AML-193 (cell line): ENCODE data around the gene AURKB.
"Not testable (repeated sequence)": the region's sequence is repeated elsewhere in the genome, so short reads cannot be mapped to it uniquely, and the experiment has no call there.

ENCODE experiments used
- DNase-seq, 2 experiments: peaks; one replicate each; lab custom pipeline; 2025; lab: John Stamatoyannopoulos, UW

Gene AURKB

DNA sequence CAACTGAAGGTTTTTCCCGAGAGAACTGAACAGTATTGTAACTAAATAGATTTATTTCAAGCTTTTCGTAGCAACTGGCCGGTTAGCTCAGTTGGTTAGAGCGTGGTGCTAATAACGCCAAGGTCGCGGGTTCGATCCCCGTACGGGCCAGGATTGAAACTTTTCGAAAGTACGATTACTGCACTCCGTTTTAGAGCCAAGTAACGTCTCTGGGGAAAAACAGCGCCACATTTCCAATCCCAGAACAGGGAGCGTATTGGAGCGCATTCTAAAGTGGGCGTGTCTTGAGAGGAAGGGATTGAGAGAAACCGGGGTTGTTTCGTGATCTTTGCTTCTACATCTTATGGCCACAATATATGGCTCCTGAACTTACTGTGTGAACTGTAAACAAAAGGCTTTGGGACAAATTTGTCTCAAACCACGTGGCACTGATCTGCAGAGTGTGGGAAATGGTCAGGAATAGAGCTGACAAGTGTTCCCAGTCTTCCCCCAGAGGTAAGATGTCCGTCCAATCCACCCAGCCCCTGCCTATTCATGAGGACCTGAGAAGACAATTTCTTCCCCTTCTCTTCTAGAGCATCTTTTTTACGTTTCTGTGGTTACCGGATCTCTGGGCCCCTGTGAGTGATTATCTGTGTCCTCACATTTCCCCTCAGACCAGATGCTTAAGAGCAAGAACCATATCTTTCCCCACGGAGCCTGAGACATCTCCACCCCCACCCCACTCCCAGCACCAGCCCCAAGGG is 22.7 kb downstream of the AURKB start:
- peak; percentile 77 to 83 for DNase-seq

DNA sequence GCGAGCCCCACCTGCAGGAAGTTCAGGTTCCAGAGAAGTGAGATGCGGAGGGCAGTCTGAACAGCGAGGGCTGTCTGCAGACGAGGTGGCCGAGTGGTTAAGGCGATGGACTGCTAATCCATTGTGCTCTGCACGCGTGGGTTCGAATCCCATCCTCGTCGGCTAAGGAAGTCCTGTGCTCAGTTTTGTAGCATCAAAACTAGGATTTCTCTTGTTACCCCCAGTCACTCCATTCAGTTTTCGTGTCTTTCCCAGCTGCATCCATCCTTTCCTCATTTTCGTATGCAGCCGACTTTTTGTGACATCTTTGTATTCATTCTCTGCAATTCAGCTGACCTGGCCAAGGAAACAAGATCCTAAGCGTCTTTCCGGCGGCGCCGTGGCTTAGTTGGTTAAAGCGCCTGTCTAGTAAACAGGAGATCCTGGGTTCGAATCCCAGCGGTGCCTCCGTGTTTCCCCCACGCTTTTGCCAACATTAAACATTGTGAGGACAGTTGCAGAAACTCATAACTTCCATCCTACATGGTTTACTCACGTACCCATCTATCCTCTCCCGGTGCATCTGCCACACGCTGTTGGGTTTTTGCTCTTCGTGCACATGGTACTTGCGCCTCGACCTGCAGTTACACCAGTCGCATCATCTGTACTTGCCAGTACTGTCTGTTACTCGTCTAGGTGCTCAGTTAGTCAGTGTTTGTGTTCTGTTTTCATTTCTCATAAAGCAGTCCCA is 23.4 kb downstream of the AURKB start:
- peak; percentile 62 to 74 for DNase-seq

DNA sequence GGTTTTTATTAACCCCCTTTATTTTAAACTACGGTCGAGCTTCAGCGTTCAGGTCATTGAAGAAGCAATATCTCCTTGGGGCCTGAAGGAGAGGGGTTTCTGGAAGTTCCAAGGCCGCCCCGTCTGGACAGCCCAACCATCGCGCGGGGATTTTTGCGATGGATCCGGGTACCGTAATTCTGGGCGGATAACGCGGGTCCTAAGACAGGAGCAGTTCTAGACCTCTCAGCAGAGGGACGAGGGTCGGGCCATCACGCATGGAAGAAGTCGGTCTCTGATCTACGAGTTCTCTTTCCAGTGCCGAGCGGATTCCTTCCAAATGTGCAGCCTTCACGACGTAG is 24.0 kb downstream of the AURKB start:
- DNase-seq = no peak

DNA sequence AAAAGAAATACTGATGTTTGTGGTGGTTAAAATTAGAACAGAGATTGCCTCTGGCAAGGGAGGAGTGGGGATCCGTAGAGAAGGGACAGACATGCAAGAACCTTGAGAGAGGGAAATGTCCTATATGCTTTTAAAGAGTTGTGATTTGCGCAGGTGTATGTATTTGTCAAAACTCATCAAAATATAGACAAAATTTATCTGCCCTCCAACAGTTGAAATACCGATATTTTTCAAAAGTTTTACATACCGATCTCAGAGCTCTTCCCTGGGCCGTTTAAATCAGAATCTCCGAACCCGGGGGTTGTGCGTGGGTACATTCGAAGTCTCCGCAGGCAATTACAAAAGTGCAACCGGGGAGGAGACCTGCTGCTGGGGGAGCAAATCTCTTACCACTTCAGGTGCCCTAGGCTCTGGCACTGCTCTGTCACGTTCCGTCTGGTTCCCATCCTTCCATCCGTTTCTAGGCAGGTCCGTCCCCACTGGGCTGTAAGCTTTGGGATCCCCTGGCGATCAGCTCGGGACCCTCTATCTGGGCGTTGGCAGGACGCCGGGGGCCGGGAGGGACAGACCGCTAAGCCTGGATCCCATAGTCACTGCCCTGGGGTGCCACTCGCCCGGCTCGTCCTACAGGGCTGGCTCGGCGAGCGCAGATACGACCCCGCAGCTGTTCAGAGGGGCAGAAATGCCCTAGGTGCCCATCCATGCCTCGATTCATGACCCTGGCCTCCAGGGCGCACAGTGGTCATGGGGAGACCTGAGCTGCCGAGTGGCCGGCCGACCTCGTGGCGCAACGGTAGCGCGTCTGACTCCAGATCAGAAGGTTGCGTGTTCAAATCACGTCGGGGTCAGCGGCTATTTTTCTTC is 24.6 kb downstream of the AURKB start:
- no peak for DNase-seq

DNA sequence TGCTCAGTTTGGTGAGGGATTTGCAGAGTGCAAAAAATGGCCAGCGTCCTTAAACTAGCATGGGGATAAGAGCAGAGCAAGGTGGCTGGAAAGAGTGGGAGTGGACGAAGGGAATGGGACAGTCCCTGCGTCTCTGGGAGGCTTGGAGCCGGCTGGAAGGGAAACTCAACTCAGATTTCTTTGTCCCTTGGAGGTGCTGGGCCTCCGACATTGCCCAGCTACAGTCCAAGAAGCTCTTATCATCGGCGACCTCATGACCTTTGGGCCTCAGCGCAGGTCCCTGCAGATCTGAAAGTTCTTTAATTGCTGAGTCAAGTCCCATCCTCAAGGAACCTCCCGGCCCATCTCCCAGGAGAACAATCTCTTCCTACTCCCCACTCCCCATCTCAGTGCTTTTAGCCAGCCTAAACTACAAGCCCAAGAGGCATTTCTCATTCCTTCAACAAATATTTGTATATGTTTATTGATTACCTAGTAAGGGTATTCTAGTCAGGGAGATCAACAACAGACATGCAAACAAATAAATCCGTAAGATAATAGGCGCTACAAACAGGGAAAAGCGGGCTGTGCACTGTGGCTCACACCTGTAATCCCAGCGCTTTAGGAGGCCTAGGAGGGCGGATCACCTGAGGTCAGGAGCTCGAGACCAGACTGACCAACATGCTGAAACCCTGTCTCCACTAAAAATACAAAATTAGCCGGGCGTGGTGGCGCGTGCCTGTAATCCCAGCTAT is 33.2 kb downstream of the AURKB start:
- no peak for DNase-seq

DNA sequence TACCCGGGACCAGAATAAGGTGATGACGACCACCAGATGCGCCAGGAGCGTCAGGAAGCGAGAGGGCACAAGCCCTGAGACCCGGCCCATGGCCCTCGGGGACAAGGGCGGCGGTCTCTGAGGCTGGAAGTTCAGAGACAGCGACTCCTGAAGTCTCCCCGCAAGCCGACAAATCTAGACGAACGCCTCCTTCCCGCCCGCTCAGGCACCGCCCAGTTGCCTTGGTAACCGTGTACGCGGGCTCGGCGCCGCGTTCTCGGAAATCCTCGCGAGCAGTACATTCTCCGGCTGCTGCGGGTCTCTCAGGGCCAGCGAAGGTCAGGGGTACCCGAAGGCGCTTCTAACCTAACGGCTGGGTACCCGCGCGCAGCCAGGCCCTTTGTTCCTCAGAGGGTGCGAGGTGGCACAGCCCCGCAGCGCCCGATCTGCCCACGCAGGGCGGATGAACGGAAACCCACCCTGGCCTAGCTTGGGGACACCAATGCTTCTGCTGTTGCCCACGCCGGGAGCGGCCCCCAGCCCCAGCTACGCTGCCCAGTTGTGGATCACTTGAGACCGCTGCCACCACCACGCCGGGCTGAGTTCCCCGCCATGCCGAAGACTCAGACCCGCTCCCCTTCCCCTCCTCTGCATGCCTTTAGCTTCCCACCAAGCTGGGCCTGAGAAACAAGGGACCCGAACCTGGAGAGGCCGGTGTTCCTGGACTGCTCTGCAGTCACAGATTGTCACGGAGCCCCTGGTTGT is 34.0 kb downstream of the AURKB start, which contains the start of gene TMEM107:
Gene TMEM107 (minus strand): TSS at position 184 of the 744 bp plus-strand sequence. CDS start 94 bp downstream, at position 90.
- peak; percentile 44 to 59 for DNase-seq

DNA sequence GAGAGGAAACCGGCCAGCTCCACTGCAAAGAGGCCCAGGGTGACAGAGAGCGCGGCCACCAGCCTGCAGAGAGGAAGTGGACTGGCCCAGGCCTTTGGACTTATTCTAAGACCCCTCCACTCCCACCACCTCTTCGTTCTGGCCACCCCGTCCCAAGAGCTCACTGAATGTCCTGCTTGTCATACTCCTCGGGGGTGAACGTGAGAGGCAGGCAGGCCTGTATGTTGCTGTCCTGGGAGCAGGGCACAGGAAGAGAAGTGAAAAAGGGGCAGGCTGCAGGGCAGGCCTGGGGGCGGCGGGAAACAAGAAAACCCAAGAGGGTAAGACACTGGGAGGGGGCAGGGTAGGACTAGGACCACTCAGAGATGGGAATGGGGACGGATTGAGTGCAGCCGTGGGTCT is 34.6 kb downstream of the AURKB start:
- DNase-seq = no peak

DNA sequence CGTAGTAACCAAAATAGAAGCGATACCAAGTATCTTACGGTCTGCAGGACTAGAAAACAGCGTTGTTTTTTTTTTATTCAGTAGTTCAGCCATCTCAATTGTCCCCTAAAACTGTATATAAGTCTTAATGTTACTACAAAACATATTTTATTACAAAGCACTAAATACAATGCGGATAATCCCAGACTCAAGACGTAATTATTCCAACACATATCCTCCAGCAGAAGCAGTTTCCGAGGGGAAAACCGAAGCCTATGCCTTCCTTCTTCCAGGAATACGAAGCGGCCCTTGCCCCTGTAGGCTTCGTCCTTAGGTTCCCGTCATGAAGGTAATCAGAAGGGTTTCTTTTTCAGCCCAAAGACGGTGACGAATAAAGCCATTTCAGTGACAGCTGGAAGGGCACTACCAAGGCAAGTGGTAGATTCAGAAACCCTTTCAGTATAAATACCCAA is 36.5 kb downstream of the AURKB start:
- no peak for DNase-seq

DNA sequence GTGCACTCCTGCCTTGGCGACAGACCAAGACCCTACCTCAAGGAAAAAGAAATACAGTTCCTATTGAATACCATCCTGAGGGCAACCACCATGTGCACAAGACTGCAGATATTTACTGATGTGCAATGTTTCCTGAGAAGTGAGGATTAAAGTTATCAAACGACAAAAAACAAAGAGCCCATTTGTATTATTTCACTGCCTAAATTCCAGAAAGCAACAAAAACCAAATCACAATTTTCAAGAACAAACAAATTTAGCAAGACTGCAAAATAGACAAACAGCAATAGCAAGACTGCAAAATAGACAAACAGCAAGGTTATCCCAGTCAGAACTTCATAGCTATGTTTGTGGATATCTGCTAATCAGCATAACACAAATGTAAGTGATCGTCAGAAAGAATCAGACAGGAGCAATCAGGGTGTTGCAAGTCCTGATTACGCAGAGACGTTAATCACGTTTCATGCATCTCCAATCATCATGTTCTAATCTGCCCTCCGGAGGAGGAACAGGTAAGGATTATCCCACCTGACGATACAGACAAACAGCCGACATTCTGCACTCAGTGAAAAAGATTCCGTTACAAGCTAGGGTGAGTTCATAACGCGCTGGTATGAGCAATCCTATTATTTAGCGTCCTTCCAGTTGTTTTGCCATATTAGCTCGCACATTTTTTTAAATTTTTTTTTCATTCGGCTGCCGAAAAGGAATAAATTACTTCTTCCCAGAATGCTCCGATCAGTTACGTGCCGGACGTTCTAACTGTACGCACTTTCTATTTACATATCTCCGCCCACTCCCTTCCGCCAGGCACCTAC is 37.1 kb downstream of the AURKB start:
- DNase-seq = peak; percentile 65 to 76

DNA sequence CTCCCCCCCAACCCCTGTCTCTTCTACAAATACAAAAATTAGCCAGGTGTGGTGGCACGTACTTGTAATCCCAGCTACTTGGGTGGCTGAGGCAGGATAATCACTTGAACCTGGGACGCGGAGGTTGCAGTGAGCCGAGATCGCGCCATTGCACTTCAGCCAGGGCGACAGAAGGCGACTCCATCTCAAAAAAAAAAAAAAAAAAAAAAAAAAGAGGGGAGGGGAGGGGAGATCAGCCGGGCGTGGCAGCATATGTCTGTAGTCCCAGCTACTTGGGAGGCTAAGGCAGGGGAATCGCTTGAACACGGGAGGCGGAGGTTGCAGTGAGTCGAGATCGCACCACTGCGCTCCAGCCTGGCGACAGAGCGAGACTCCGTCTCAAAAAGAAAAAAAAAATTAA is 40.2 kb downstream of the AURKB start:
- not testable (repeated sequence) for DNase-seq

DNA sequence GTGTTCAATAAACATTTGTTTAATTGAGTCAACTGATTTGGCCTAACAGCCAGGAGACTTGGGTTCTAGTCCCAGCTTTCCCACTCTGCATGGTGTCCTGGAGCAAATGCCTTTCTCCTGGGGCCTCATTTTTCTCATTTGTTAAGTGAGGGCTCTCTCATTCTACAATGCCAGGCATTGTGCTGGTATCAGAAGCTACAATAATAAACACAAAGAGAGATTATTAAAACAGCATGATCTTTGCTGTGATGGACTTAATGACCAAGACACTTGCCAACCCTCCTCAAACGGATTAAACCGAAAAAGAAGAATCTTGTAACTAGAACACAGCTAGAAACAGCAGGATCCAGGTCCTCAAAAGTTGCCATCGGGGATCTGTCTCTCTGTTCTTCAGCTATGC is 42.8 kb downstream of the AURKB start:
- no peak for DNase-seq

DNA sequence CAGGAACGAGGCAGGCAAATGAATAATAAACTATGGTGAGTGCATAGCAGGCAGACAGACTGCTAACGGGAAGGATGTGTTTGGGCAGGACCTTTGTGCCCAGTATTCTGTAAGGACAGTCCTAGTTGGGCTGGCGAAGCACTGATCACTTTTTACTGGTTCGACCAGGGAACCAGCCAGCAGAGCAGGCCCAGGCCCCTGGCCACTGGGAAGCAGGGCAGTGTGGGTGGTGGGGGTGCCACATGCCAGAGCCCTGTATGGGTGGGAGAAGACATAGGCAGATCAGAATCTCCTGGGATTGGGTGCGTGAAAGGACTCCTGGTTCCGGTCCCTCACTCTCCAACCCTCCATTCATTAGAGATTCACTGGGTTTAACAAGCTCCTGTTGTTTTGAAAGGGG is 43.6 kb downstream of the AURKB start:
- DNase-seq = no peak

DNA sequence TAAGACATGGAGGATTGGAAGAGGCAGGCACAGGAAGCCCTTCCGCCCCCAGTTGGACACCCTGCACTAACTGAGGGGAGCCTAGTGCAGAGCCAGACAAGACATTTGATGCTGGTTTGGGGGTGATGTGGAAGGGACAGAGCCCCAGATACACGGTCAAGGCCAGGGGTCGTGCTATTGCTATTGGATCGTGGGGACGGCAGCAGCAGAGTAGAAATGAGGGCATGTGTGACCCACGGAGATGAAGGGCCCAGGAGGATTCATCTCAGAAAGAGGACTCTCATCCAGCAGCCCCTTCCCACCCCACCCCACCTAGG is 45.6 kb downstream of the AURKB start:
- DNase-seq = no peak

DNA sequence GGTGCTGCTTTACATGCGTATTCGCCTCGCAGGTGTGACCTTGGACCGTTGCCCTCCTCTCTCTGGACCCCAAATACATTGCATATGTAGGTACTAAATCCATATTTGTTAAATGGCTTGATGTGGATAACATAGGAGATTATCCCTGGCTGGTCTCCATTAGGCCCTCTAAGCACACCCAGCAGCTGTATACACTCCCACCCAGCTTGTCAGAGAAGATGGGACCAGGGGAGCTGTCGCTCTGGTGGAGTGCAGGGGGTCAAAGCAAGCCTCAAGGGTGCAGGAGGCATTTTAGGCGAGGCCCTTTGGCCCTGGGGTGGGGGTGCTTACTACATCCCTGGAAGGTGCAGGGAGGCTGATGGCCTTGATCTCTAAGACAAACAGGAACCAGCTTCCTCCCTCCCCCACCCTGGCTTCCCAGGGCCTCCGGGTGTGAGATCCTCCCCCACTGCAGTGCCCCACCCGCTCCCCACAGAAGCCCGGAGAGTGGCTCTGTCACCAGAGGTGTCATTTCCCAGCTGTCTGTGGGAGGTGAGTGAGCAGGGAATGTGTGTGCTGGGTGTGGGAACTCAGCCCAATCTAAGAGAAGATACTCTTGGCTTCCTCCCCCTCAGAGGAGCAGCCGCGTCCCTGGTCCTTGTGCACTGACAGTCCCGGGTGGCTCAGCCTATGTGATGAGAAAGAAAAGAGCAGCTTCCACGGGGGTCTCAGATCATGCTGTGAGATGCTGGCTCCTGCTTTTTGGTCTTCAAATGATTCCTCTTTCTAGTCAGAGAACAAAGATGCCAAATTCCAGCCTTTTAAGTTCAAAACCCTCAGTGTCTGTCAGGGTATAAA is 46.2 kb downstream of the AURKB start:
- DNase-seq = peak; percentile 7 to 13

DNA sequence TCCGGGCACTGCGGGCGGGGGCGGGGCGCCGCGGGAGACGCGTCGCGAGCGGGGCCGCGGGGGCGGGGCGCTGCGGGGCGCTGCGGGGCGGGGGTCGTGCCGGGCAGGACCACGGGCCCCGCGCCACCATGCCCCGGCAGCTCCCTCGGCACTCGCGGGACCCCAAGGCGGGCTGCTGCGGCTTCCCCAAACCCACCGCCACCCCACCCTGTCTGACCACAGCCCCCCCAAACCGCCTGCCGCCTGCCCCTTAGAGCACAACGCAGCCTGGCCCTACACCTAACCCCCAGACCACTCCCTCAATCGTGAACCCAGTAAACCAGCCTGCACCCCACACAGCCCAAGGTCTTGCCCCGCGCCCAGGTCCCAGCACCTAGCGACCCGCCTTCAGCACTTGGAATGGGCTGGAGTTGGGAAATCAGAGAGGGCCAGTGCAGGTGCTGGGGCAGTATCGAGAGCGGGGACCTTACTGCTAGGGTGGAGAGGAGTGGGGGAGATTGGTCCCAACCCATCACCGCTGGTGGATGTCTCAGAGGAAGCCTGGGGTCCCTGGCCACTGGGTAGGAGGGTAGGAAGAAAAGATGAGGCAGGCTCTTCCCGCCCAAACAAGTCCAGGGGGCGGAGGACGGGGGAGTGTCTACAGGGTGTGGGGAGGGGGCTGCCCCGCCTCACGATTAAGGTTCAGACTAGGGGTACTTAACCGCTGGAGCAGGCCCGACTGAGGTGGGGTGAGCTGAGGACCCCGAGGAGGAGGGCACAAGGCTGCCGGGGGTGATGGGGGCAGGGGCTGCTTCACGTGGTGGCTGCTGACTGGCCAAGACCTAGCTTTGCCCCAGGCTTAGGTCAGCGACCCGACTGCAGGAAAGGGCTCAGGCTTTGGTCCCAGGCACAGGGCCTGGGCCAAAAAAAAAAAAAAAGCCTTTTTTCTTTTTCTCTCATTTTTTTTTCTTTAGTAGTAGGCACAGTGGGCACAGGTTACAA is 47.1 kb downstream of the AURKB start:
- no peak for DNase-seq

DNA sequence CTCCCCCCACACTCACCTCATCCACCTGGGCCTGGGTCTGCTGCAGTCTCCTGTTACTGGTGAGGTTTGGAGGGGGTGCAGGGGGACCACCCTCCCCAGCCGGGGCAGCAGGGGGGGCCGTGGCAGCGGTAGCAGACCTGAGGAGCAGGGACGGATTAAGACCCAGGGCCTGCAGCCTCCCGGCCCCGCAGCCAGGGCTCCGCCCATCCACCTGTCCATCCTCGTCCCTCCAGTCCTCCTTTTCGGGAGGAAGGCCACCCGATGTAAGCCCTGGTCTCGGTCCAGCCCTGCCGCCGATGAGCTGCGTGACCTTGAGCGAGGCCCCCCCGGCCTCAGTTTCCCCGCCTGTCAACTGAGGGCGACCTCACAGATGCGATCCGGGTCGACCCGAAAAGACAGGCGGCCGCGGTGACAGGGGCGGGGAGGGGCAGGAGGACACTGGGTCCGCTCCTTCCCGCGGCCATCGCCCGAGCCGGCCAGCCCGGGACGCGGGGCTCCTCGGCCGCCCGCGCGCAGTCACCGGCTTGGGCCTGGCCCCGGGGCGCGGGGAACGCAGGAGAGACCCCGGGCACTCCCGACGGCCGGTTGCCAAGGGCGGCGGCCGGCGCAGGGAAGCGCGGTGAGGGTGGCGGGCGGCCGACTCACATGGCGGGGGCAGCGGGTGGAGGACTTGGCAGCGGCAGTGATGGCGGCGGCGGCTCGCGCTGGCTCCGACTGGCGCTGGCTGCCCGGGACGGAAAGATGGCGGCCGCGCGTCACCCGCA is 48.0 kb downstream of the AURKB start, which contains the start of gene VAMP2:
Gene VAMP2 (minus strand): TSS at position 716 of the 764 bp plus-strand sequence. CDS start 69 bp downstream, at position 647.
- DNase-seq = peak in 1 of 2 experiments; percentile 7
